HepG2 (cell line): ENCODE data around the gene LDAH. TPM values are rescaled to one million over a fixed set of nuclear protein-coding genes. Genes with fewer than 3 reads are reported as not detected.

Experiments
- ATAC-seq: fragments of 200-7000 bp; cut with Tn5 transposase; 3 replicates; pipeline ENCODE4 v1.9.1; 2020; ENCODE audit warnings: mild to moderate bottlenecking, moderate library complexity
- BruUV-seq: library from RNA; stranded (reverse); fragments of 400-500 nt; replicated peaks from 2 replicates; lab custom pipeline; 2021; lab: Mats Ljungman, UMichigan
- CTCF ChIA-PET: fragments of 300-600 bp; formaldehyde crosslinking; extraction: SDS; loops from one replicate; lab custom pipeline; 2021; ENCODE audit warnings: low total read pairs, inconsistent platforms, low intra/inter-chr PET ratio; lab: Yijun Ruan, JAX
- POLR2A ChIA-PET: fragments of 350-600 bp; sonication (Branson Sonifier 250); formaldehyde crosslinking; loops from one replicate; lab custom pipeline; 2020; ENCODE audit warnings: antibody characterized with exemption, inconsistent platforms; lab: Yijun Ruan, JAX
- DNase-seq: peaks from one replicate; pipeline ENCODE4 v3.0.0-alpha.2; 2015; ENCODE audit warnings: low spot score
- FAIRE-seq: peaks from 3 replicates; lab custom pipeline; 2011; peaks lifted over from hg19 to GRCh38; lab: Jason Lieb, UNC
- H2AFZ ChIP-seq: one replicate; pipeline ENCODE4 v1.6.1; 2011; ENCODE audit warnings: low read length, inconsistent platforms
- H3K27ac ChIP-seq: fragments of 300-600 bp; 3 replicates; pipeline ENCODE4 v1.8.0; 2011; ENCODE audit warnings: mixed run types, mild to moderate bottlenecking, mixed read lengths, low read length, inconsistent platforms; ENCODE audit not compliant: insufficient read depth; ENCODE audit errors: extremely low read length
- H3K27me3 ChIP-seq, 2 experiments: fragments of 200-600 bp in 1 of 2; 2 replicates in 1 of 2; 3 replicates in 1 of 2; pipeline versions ENCODE4 v1.6.0 to v1.8.0; 2011; ENCODE audit warnings: low read length in 2 of 2, mild to moderate bottlenecking in 2 of 2, moderate library complexity in 2 of 2, inconsistent platforms in 1 of 2; ENCODE audit not compliant: insufficient read depth in 2 of 2, control insufficient read depth in 1 of 2
- H3K36me3 ChIP-seq, 2 experiments: fragments of 200-600 bp in 1 of 2; replicated peaks in 1 of 2; 2 replicates in 1 of 2; 3 replicates in 1 of 2; pipeline versions ENCODE4 v1.5.1 to v1.8.0; 2011; ENCODE audit warnings: low read length in 2 of 2, inconsistent platforms in 1 of 2; ENCODE audit not compliant: insufficient read depth in 2 of 2, control insufficient read depth in 1 of 2
- H3K4me1 ChIP-seq: 2 replicates; pipeline ENCODE4 v1.5.1; 2012; ENCODE audit warnings: low read length, inconsistent platforms; ENCODE audit not compliant: insufficient read depth
- H3K4me2 ChIP-seq: 2 replicates; pipeline ENCODE4 v1.6.0; 2011; ENCODE audit warnings: low read depth, low read length, inconsistent platforms
- H3K4me3 ChIP-seq, 3 experiments: fragments of 200-600 bp in 1 of 3; sonication (generic), shearing (Covaris generic) in 1 of 3; replicated peaks in 1 of 3; 2 replicates each; pipeline ENCODE4 v1.5.1; 2011 to 2016; ENCODE audit warnings: low read length in 3 of 3, inconsistent platforms in 2 of 3, low read depth in 2 of 3, mild to moderate bottlenecking in 2 of 3, control low read depth in 1 of 3, mixed read lengths in 1 of 3; ENCODE audit not compliant: insufficient read depth in 1 of 3
- H3K79me2 ChIP-seq: one replicate; pipeline ENCODE4 v1.6.1; 2011; ENCODE audit warnings: low read length, inconsistent platforms; ENCODE audit not compliant: insufficient read depth
- H3K9ac ChIP-seq: 2 replicates; pipeline ENCODE4 v1.6.0; 2011; ENCODE audit warnings: mild to moderate bottlenecking, low read depth, low read length, inconsistent platforms; ENCODE audit not compliant: insufficient read depth
- H3K9me3 ChIP-seq: 2 replicates; pipeline ENCODE4 v1.5.1; 2012; ENCODE audit warnings: mild to moderate bottlenecking, low read length
- H4K20me1 ChIP-seq: 2 replicates; pipeline ENCODE4 v1.6.0; 2011; ENCODE audit warnings: inconsistent platforms, mild to moderate bottlenecking, low read length, moderate library complexity; ENCODE audit not compliant: insufficient read depth
- CREB1 ChIP-seq, 2 experiments: fragments of 450-650 bp in 1 of 2; IDR thresholded peaks; 2 replicates each; pipeline ENCODE4 v1.6.1; 2016 to 2017; ENCODE audit warnings: control low read depth in 1 of 2, mild to moderate bottlenecking in 1 of 2, missing compliant biosample characterization in 1 of 2, missing genetic modification characterization in 1 of 2
- ELF1 ChIP-seq: sonication (generic); formaldehyde crosslinking; IDR thresholded peaks from 2 replicates; pipeline ENCODE4 v1.4.0; 2020; ENCODE audit warnings: missing genetic modification reagents
- FOXK1 ChIP-seq: sonication (generic); formaldehyde crosslinking; IDR thresholded peaks from 2 replicates; pipeline ENCODE4 v1.4.0; 2020; ENCODE audit warnings: low read depth, missing genetic modification reagents, borderline replicate concordance
- HHEX ChIP-seq: IDR thresholded peaks from 2 replicates; pipeline ENCODE4 v1.6.1; 2016; ENCODE audit warnings: control low read depth
- KDM1A ChIP-seq: IDR thresholded peaks from 2 replicates; pipeline ENCODE4 v1.6.1; 2016; ENCODE audit warnings: missing compliant biosample characterization
- MYC ChIP-seq: sonication (generic); formaldehyde crosslinking; IDR thresholded peaks from 2 replicates; pipeline ENCODE4 v1.9.0; 2021; ENCODE audit warnings: missing genetic modification reagents, borderline replicate concordance
- NFE2 ChIP-seq: sonication (generic); formaldehyde crosslinking; IDR thresholded peaks from 2 replicates; pipeline ENCODE4 v1.4.0; 2020; ENCODE audit warnings: missing genetic modification reagents
- SAFB2 ChIP-seq: sonication (generic); formaldehyde crosslinking; IDR thresholded peaks from 2 replicates; pipeline ENCODE4 v1.5.1; 2020; ENCODE audit warnings: missing genetic modification reagents, low read depth, mild to moderate bottlenecking, borderline replicate concordance
- SKI ChIP-seq: fragments of 450-650 bp; IDR thresholded peaks from one replicate; pipeline ENCODE4 v1.6.1; 2018; ENCODE audit warnings: mild to moderate bottlenecking; ENCODE audit not compliant: partially characterized antibody
- ZFP36L2 ChIP-seq: sonication (generic); formaldehyde crosslinking; IDR thresholded peaks from 2 replicates; pipeline ENCODE4 v1.4.0; 2020; ENCODE audit warnings: missing genetic modification reagents
- ZHX1 ChIP-seq: sonication (generic); formaldehyde crosslinking; IDR thresholded peaks from 2 replicates; pipeline ENCODE4 v1.8.1; 2022; ENCODE audit warnings: low read depth, mild to moderate bottlenecking, missing genetic modification reagents
- ZNF616 ChIP-seq: sonication (generic); formaldehyde crosslinking; IDR thresholded peaks from 2 replicates; pipeline ENCODE4 v1.5.0; 2020; ENCODE audit warnings: low read depth, mild to moderate bottlenecking, missing genetic modification reagents
- ZNF839 ChIP-seq: sonication (generic); formaldehyde crosslinking; IDR thresholded peaks from 2 replicates; pipeline ENCODE4 v1.4.0; 2020; ENCODE audit warnings: missing genetic modification reagents, mild to moderate bottlenecking, borderline replicate concordance
- ZNF850 ChIP-seq: sonication (generic); formaldehyde crosslinking; conservative IDR thresholded peaks from 2 replicates; pipeline ENCODE4 v1.9.0; 2021; ENCODE audit warnings: mild to moderate bottlenecking, missing genetic modification reagents
- WGBS: methylation state at CpG from one replicate; pipeline ENCODE4 v1.1.6; 2017; ENCODE audit warnings: low lambda C conversion rate; 5-methylcytosine and 5-hydroxymethylcytosine counted together
- in situ Hi-C: cut with HindIII; loops from 2 replicates; pipeline ENCODE4 v1.10.0; 2017; ENCODE audit warnings: low pct_unique_long_range_greater_than_20kb; ENCODE audit not compliant: extremely low pct_ligation_motif_present
- intact Hi-C: fragments of 100-400 bp; cut with micrococcal nuclease; formaldehyde crosslinking; loops from one replicate; pipeline ENCODE4 v1.10.0; 2022; ENCODE audit not compliant: unreplicated experiment
- polyA plus RNA-seq, 8 experiments: library from polyadenylated mRNA; depleted of rRNA in 3 of 8; stranded (reverse) in 7 of 8; unstranded in 1 of 8; fragments of >200 nt; fragmentation: Illumina TruSeq in 4 of 8; extraction: Trizol in 4 of 8; gene quantifications; 2 replicates each; pipeline versions ENCODE4 v1.2.1 to v1.2.3, GENCODE V29; 2011 to 2016; ENCODE audit warnings: low read depth in 4 of 8, missing spikeins in 1 of 8, mixed read lengths in 1 of 8; ENCODE audit not compliant: insufficient read depth in 1 of 8
- total RNA-seq, 5 experiments: library from RNA; depleted of rRNA; stranded (reverse); fragments of >200 nt; fragmentation: Illumina TruSeq; extraction: Trizol; gene quantifications; 2 replicates each; pipeline ENCODE4 v1.2.3, GENCODE V29; 2016; ENCODE audit warnings: low read depth in 1 of 5
- TF ChIP-seq, protein P1 (sequence below): sonication (generic); formaldehyde crosslinking; IDR thresholded peaks from 2 replicates; pipeline ENCODE4 v1.5.1; 2020; ENCODE audit warnings: missing genetic modification reagents, mild to moderate bottlenecking, borderline replicate concordance
- TF ChIP-seq, protein P2 (sequence below): sonication (generic); formaldehyde crosslinking; IDR thresholded peaks from 2 replicates; pipeline ENCODE4 v1.4.0; 2020; ENCODE audit warnings: missing genetic modification reagents, borderline replicate concordance
- TF ChIP-seq, protein P3 (sequence below): sonication (generic); formaldehyde crosslinking; IDR thresholded peaks from 2 replicates; pipeline ENCODE4 v1.8.0; 2022; ENCODE audit warnings: mild to moderate bottlenecking, missing genetic modification reagents, borderline replicate concordance

Gene LDAH
- total and polyA plus RNA-seq, 2 of the 13 experiments (the other 11 are each of a cell fraction or from before 2014, with no cell fraction given): 28.8 to 46.2 TPM

- H2AFZ ChIP-seq: no peak overlapping the region
- H3K27me3 ChIP-seq: no peaks in the 10 kb centered on the region
- no peak overlapping the region for H3K4me2 ChIP-seq
- no TSS peak for BruUV-seq
- CTCF ChIA-PET: no interaction called here
- no peaks in the 10 kb centered on the region for H4K20me1 ChIP-seq
- no peaks in the 10 kb centered on the region for H3K79me2 ChIP-seq
- FAIRE-seq (no peak), ATAC-seq (no peak), DNase-seq (no peak)
- 96% methylated on average over 2 of the region's 2 CpGs for WGBS
- H3K36me3 ChIP-seq: peaks cover 5 to 12% of the 10 kb centered on the region in 2 experiments
- H3K4me1 ChIP-seq: peaks cover 11% of the 10 kb centered on the region
- H3K9ac ChIP-seq: no peak overlapping the region
- in situ Hi-C loops: no loop called here
- intact Hi-C loops: loop anchor here (5.0 kb wide), 1 partner anchor 82 kb away; no protein-coding TSS in a partner anchor
- no peak overlapping the region for H3K27ac ChIP-seq
- POLR2A ChIA-PET: no interaction called here
- peaks cover 6% of the 10 kb centered on the region; the same call in 1 of the 2 replicates for H3K9me3 ChIP-seq
- no peak overlapping the region for H3K4me3 ChIP-seq
- no peak for TF ChIP-seq ZFP36L2
- no peak for TF ChIP-seq CREB1 (IDR thresholded peaks at IDR 0.05)
- TF ChIP-seq CREB1 (CRISPR knock-in tag; IDR thresholded peaks at IDR 0.05): no peak
- TF ChIP-seq SAFB2: no peak
- TF ChIP-seq MYC (CRISPR knock-in tag): no peak
- no peak for TF ChIP-seq ZNF616 (CRISPR knock-in tag)
- TF ChIP-seq, protein P1, sequence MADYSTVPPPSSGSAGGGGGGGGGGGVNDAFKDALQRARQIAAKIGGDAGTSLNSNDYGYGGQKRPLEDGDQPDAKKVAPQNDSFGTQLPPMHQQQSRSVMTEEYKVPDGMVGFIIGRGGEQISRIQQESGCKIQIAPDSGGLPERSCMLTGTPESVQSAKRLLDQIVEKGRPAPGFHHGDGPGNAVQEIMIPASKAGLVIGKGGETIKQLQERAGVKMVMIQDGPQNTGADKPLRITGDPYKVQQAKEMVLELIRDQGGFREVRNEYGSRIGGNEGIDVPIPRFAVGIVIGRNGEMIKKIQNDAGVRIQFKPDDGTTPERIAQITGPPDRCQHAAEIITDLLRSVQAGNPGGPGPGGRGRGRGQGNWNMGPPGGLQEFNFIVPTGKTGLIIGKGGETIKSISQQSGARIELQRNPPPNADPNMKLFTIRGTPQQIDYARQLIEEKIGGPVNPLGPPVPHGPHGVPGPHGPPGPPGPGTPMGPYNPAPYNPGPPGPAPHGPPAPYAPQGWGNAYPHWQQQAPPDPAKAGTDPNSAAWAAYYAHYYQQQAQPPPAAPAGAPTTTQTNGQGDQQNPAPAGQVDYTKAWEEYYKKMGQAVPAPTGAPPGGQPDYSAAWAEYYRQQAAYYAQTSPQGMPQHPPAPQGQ (CRISPR knock-in tag): no peak
- no peak for TF ChIP-seq ELF1 (CRISPR knock-in tag)
- no peak for TF ChIP-seq FOXK1 (CRISPR knock-in tag)
- TF ChIP-seq HHEX (CRISPR knock-in tag): no peak
- no peak for TF ChIP-seq SKI
- no peak for TF ChIP-seq ZNF839 (CRISPR knock-in tag)
- TF ChIP-seq NFE2 (CRISPR knock-in tag): no peak
- TF ChIP-seq ZHX1 (CRISPR knock-in tag): no peak
- no peak for TF ChIP-seq ZNF850 (CRISPR knock-in tag)
- TF ChIP-seq, protein P2, sequence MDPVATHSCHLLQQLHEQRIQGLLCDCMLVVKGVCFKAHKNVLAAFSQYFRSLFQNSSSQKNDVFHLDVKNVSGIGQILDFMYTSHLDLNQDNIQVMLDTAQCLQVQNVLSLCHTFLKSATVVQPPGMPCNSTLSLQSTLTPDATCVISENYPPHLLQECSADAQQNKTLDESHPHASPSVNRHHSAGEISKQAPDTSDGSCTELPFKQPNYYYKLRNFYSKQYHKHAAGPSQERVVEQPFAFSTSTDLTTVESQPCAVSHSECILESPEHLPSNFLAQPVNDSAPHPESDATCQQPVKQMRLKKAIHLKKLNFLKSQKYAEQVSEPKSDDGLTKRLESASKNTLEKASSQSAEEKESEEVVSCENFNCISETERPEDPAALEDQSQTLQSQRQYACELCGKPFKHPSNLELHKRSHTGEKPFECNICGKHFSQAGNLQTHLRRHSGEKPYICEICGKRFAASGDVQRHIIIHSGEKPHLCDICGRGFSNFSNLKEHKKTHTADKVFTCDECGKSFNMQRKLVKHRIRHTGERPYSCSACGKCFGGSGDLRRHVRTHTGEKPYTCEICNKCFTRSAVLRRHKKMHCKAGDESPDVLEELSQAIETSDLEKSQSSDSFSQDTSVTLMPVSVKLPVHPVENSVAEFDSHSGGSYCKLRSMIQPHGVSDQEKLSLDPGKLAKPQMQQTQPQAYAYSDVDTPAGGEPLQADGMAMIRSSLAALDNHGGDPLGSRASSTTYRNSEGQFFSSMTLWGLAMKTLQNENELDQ (CRISPR knock-in tag): no peak
- TF ChIP-seq, protein P3, sequence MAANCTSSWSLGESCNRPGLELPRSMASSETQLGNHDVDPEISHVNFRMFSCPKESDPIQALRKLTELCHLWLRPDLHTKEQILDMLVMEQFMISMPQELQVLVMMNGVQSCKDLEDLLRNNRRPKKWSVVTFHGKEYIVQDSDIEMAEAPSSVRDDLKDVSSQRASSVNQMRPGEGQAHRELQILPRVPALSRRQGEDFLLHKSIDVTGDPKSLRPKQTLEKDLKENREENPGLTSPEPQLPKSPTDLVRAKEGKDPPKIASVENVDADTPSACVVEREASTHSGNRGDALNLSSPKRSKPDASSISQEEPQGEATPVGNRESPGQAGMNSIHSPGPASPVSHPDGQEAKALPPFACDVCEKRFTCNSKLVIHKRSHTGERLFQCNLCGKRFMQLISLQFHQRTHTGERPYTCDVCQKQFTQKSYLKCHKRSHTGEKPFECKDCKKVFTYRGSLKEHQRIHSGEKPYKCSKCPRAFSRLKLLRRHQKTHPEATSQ (CRISPR knock-in tag): no peak
- no peak for TF ChIP-seq KDM1A (CRISPR knock-in tag)
These were observed 63.4 kb downstream of the LDAH start for GRCh38 chr2:20759487-20759886.
